GM10266 (cell line): ENCODE data around the gene SOX2.

Source experiments
- DNase-seq: peaks from one replicate; pipeline ENCODE4 v3.0.0; 2012; ENCODE audit errors: extremely low spot score
- TF ChIP-seq, protein P1 (sequence below): IDR thresholded peaks from 2 replicates; pipeline ENCODE4 v1.5.1; 2012; ENCODE audit warnings: mild to moderate bottlenecking, low read depth; ENCODE audit not compliant: control insufficient read depth, insufficient read depth; ENCODE audit errors: missing control alignments

Gene SOX2

GRCh38 chr3:181692311-181693145 is 19.2 kb upstream of the SOX2 start:
- peak; percentile 14 for DNase-seq
- TF ChIP-seq, protein P1, sequence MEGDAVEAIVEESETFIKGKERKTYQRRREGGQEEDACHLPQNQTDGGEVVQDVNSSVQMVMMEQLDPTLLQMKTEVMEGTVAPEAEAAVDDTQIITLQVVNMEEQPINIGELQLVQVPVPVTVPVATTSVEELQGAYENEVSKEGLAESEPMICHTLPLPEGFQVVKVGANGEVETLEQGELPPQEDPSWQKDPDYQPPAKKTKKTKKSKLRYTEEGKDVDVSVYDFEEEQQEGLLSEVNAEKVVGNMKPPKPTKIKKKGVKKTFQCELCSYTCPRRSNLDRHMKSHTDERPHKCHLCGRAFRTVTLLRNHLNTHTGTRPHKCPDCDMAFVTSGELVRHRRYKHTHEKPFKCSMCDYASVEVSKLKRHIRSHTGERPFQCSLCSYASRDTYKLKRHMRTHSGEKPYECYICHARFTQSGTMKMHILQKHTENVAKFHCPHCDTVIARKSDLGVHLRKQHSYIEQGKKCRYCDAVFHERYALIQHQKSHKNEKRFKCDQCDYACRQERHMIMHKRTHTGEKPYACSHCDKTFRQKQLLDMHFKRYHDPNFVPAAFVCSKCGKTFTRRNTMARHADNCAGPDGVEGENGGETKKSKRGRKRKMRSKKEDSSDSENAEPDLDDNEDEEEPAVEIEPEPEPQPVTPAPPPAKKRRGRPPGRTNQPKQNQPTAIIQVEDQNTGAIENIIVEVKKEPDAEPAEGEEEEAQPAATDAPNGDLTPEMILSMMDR, result no peak

DNA sequence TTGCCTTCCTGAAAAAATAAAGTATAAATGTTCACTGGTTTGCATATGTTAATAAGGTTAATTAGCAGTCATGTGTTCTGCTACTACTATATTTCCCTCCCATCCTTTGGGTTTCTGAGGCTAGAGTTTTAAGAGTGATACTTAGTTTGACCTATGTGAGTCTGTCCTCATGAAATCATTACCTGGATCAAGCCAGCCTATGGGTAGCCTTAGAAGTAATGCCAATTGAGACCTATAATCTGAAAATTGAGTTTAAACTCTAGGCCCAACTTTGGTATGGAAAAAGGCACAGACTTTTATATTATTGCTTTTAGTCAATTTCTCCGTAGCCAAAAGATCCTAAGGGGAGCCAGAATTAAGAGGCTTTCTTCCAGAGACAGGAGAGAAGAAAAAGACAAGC is 18.4 kb upstream of the SOX2 start:
- peak; percentile 10 for DNase-seq
- TF ChIP-seq, protein P1, result no peak

- peak; percentile 48 for DNase-seq
- TF ChIP-seq, protein P1, result no peak
Measured at GRCh38 chr3:181694805-181695660, 16.7 kb upstream of the SOX2 start.

DNA sequence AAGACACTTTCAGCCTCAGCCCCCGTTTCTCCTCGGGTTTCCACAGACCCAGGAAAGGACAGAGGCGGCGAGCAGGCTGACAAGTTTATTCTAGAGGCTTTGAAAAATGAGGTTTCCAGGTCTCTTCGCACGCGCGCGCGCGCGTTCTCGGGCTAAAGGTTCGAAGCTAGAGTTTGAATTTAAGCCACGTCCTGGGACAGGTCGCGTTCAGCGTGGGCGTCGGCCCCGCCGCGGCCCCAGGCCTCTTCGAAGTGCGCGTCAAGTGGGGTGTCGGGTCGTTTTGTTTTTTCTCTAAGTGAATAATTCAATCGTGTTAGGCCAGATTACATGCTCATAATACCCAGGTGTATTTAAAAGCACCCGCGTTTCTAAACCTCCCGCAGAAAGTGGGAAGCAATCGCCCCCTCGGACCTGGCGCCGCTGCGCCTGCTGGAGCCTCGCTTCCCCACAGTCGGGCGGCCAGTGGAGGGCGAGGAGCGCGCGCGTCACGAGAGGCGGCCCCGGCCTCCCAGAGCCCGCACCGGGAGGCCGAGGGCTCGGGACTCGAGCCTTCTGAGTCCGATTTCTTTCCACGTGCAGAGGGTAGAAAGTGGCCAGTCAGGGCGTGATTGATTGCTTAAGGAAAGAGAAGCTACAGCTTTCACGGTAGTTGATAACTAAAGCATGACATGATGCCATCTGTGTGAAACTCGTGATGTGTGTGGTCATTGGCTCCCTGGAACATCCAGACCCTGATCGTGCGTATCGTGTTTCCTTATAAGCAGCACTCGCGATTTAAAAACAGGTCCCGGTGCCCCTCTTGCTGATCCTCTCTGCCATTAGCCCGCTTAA is 15.8 kb upstream of the SOX2 start:
- no peak for DNase-seq
- TF ChIP-seq, protein P1, result no peak

DNA sequence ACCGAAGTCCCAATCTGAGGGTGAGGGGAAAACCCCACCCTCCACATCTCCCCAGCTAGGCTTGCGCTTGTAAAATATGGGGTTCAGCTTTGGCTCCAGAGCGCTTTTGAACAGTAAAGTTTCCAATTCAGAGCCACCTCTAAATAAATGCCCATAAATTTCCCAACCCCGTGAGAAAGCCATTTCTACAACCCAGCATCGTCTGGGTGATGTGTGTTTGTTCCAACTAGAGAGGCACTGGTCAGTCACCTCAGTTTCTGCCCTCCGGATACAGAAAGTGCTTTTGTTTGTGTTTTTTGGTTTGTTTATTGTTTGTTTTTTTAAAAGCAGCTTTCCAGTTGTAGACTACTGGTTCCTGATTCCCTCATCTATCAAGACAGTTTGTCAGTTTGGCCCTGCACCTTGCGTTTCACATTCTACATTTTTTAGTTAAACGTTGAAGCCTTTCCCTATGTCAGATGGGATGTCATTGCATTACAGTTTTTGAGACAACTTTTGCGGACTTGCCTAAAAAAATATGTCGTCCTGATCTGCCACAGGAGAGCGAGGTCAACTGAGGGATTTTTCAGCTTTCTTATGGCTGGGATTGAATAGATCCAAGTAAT is 15.0 kb upstream of the SOX2 start:
- no peak for DNase-seq
- TF ChIP-seq, protein P1, result no peak

DNA sequence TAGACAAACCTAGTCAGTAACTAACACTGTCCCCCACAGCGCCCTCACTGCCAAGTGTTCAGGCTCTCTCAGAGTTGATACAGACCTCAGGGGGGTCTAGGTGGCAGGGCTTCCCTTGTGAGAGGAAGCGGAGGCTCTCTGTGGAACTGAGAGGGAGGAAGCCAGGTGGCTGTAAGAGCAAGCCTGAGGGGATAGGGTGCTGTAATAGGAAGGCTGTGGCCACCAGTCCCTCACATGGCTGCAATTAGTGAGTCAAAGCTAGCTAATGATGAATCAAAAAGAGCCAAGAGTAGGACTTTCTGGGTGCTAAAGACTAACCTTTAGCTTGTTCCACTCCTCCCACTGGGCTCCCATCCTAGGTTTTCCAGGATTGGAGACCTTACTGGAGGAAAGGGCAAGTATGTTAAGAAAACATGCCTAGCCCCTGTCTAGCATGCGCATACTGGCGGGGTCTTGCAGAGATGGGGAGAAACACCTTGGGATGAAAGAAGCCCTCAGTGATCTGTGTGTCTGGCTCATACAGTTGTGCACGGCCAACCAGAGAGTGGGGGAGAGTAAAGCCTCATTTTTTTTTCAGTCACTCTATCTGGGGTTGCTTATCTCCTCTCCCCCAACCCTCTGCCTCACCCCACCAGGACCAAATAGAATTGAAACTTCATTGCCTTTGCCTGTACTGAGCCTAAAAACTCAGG is 13.3 kb upstream of the SOX2 start:
- no peak for DNase-seq

More for the DNA sequence above, 13.3 kb upstream of the SOX2 start:
- TF ChIP-seq, protein P1, result no peak
